Fibroblast of pulmonary artery (primary cell): Measurements from ENCODE around the gene ANKRD39.

Source experiments
- DNase-seq: peaks from one replicate; pipeline ENCODE4 v3.0.0-alpha.2; 2010; ENCODE audit warnings: low read depth
- H3K4me3 ChIP-seq: replicated peaks from 2 replicates; pipeline ENCODE4 v1.5.1; 2011; ENCODE audit warnings: low read depth, mild to moderate bottlenecking, control low read depth, low read length, moderate library complexity
- TF ChIP-seq, protein P1 (sequence below): IDR thresholded peaks from 2 replicates; pipeline ENCODE4 v1.5.1; 2011; ENCODE audit warnings: mild to moderate bottlenecking, control low read depth, low read length, inconsistent platforms; ENCODE audit errors: missing control alignments

Gene ANKRD39

DNA sequence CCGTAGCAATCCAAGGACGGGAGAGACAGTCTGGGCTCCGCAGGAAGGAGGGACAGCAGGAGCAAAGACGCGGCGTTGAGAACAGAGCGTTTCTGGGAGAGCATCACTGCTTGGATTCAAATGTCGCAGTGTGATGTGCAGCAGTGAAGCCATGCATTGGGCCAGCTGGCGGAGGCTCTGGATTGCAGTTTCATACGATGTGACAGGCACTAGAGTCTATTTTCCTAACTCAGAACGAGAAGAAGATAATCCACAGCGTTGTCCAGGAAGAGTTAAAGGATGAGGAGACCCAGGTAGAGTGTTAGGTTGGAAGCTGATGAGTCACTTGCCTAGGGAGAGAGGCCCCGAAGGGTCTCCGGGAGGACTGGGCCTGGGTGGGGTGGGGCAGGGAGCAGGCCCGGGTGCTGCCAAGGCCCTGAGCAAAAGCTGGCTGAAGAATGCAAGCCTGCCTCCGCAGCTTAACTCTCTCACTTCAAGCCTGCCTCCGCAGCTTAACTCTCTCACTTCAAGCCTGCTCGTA lies 29.7 kb upstream of the ANKRD39 start:
- DNase-seq: no peak
- TF ChIP-seq, protein P1, sequence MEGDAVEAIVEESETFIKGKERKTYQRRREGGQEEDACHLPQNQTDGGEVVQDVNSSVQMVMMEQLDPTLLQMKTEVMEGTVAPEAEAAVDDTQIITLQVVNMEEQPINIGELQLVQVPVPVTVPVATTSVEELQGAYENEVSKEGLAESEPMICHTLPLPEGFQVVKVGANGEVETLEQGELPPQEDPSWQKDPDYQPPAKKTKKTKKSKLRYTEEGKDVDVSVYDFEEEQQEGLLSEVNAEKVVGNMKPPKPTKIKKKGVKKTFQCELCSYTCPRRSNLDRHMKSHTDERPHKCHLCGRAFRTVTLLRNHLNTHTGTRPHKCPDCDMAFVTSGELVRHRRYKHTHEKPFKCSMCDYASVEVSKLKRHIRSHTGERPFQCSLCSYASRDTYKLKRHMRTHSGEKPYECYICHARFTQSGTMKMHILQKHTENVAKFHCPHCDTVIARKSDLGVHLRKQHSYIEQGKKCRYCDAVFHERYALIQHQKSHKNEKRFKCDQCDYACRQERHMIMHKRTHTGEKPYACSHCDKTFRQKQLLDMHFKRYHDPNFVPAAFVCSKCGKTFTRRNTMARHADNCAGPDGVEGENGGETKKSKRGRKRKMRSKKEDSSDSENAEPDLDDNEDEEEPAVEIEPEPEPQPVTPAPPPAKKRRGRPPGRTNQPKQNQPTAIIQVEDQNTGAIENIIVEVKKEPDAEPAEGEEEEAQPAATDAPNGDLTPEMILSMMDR: no peak
- no peak overlapping the region for H3K4me3 ChIP-seq

DNA sequence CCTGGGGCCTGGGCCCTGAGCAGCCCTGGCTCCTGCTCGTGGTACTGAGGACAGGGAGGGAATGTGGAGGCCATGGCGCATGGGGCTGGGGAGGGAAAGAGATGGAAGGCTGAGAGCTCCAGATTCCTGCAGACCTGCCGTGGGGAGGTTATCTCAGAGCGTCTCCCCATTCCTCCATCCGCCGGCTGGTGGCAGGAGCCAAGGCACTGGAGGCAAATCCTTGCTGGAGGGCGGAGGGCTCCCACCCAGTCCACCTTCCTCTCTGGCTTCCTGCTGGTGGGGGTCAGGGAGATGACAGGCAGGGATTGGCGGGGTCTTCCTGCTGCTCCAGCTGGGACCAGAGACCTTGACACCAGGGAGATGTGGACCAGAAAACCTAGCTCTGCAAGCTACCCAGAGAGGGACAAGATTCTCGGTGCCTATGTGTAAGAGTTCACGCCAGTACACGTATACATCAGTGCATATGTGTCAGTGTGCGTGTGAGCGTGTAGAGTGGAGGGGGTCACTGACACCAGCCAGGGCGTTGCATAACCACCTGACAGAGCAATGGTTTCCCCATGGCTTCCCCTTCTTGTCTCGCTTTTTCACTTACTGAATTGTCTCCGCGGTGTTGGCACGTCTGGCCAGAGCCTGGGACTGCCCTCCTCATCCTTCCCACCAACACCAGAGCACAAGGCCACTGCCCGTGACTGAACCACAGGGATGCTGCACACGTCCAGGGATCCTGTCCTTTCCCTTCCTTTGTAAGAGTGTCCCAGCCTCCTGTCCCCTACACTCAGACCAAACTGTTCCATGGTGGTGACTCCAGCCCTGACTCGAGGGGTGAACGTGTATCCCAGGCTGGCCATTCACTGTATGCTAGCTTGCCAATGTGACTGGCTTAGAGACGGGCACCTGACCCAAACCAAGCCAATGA lies 27.9 kb upstream of the ANKRD39 start:
- DNase-seq: no peak
- TF ChIP-seq, protein P1: no peak
- no peak overlapping the region for H3K4me3 ChIP-seq

DNA sequence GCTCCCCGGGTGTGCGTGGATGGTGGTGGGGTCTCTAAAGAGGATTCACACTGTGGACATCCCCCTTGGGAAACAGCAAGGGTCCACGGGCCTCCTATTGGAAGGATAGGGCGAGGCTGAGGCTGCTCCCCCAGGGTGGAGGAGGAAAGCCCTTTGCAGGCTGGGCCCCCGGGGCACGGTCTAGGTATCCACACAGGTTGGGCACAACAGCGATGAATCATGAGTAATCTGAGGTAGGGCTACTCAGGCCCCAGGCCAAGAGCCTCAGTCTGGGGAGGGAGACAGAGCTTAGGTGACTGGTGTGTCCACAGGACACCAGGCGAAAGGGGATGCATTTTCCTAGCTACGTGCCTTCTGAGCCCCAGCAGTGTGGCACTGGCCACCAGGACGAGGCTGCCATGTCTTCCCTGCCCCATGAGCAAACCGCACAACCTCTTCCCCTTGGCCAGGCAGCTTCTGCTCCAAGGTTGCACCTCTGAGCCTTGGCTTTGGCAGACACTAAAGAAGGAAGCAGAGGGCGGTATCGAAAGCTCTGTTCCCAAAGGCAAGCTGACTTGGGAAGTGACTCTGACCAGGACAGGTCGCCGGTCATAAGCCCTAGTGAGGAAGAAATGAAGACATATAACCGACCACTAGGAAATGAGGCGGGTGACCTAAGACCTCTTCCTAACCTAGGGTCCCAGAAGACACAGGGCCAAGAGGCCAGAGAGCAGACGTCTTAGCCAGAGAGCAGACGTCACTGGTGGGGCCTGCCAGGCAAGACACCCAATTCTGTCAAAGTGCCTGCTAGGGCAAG lies 26.7 kb upstream of the ANKRD39 start:
- no peak overlapping the region for H3K4me3 ChIP-seq
- no peak for DNase-seq
- TF ChIP-seq, protein P1: no peak

DNA sequence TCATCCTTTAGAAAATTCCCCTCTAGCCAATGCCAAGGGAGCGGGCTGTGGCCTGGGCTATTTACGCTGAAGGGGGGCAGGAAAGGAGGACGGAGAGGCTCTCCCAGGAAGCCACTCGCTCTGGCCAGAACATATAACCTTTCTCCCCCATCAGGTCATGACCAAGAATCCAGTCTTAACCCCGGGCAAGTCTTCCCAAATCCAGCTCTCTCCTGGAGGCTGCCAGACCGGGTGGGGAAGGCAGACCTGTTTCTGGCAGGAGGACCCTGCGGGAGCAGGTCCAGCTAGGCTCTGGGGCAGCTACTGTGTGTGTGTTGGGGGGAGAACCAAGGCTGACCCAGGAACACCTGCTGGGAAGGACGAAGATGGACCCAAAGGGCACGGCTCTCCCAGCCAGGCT lies 25.5 kb upstream of the ANKRD39 start:
- no peak for DNase-seq
- H3K4me3 ChIP-seq: no peak overlapping the region
- TF ChIP-seq, protein P1: no peak

DNA sequence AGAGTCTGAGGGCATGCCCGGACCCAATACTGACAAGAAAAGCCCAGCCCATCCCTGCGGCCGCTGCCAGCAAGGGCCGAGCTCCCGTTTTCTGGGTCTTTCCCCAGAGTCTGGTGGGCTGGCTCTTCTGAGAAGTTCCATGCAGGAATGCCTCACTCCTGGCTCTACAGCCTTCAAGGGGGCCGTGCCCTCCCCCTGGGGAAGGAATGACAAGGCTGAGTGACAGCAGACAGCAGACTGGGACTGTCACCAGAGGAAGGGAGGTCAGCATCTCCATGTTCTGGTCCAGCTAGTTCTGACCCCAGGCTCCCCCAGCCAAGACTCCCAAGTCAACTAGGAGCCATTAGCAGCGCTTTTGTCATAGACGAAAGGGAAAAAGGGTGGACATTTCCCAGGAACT lies 25.1 kb upstream of the ANKRD39 start:
- DNase-seq: no peak
- no peak overlapping the region for H3K4me3 ChIP-seq
- TF ChIP-seq, protein P1: no peak

DNA sequence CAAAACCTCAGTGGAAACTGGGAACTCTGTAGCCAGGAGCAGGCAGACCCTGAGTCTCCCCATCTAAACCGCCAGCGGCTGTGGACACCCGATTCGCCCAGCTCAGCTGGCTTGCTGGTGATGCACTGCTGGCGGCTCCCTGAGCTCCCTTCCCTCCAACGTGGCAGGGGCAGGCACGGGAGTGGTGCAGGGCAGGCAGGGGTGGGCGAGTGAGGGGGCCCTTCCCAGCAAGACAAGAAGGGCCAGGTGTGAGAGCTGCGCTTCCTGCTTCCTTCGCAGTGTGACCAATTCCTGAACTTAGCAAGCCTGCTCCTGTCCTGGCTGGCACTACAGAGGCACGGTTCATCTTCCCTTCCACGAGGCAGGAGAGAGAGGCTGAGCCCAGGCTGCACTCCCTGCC lies 24.4 kb upstream of the ANKRD39 start:
- TF ChIP-seq, protein P1: no peak
- no peak for DNase-seq
- no peak overlapping the region for H3K4me3 ChIP-seq
